ENCODE results near the gene CXCL13.
"Not testable (repeated sequence)": the region's sequence is repeated elsewhere in the genome, so short reads cannot be mapped to it uniquely, and the experiment has no call there.

CXCL13 gene, protein sequence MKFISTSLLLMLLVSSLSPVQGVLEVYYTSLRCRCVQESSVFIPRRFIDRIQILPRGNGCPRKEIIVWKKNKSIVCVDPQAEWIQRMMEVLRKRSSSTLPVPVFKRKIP

DNA sequence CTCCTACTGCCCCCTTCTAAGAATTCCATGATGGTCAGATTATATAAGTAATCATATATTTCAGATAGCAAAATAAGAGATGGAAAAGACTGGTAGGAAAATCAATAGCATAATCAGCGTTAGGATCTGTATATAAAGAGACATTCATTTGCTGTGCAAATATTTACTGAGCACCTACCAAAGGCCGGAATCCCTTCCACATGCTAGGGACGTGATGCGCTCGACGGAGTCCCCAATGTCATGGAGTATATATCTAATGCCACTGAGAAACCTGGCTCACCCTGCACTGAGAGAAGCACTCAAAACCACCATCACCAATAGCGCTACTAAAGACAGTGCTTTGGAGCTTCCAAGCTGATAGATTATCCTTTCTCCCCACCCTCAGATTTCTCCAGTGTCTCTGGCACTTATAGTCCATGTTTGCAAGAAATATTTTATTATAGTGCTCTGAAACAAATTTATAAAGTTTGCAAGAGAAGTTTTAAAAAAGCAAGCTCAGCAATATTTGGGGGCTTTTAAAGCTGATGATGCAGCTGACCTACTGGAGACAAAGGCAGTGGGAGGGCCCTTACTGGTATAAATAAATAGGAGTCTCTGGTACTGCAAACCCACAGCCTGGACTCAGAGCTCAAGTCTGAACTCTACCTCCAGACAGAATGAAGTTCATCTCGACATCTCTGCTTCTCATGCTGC lies at the start of gene CXCL13:
TSS of gene CXCL13 (plus strand) at position 611 of the 693 bp plus-strand sequence. CDS start at position 657, 46 bp downstream.
- DNase-seq (ENCODE audit: low spot score), result no peak

DNA sequence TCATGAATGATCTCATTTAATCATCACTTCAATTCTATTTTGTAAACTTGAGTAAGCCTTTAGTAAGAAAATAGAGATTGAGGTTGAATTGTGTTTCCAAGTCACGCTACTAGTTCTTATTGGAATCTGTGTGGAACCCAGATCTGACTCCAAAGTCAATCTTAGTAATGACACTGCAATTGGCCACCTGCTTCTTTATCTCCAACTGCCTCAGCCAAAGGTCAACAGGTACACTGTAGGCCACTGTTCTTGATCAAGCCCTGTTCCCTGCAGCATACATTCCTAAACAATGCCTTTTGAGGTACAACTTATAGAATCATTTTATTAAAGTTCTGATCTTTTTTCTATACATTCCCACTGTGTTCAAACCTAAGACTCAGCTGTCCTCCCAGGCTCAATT lies 45.5 kb upstream of the CXCL13 start:
- DNase-seq (ENCODE audit: low spot score), result no peak

GRCh38 chr4:77561720-77562119 lies 43.9 kb upstream of the CXCL13 start:
- not testable (repeated sequence) for DNase-seq (ENCODE audit: low spot score)

DNA sequence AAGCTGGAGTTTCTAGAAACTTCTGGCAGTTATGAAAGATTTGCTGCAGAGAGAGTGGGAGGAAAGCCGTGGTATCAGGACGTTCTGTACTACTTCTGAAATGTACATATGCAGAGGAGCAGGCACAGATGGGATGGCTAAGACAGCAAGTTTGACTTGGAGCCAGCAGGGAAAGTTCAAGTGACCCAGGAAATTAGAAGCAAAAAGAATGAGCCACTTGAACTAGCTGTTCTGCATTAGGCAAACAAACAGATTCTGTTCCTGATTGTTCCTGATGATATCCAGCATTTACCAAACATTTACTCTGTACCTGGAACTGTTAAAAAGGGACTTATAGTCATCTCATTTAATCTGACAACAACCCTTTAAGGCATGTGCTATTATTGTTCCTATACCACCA lies 41.4 kb upstream of the CXCL13 start:
- DNase-seq (ENCODE audit: low spot score), result no peak

GRCh38 chr4:77566148-77566547 lies 39.5 kb upstream of the CXCL13 start:
- no peak for DNase-seq (ENCODE audit: low spot score)

DNA sequence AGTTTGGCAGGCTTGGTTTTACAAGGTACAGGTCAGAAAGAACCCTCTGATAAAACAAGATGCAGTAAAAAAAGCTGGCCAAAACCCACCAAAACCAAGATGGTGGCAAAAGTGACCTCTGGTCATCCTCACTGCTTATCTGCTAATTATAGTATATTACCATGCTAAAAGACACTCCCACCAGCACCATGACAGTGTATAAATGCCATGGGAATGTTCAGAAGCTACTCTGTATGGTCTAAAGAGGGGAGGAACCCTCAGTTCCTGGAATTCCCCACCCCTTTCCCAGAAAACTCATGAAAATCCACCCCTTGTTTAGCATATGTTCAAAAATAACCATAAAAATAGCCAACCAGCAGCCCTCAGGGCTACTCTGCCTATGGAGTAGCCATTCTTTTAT lies 38.1 kb upstream of the CXCL13 start:
- DNase-seq (ENCODE audit: low spot score), result no peak

DNA sequence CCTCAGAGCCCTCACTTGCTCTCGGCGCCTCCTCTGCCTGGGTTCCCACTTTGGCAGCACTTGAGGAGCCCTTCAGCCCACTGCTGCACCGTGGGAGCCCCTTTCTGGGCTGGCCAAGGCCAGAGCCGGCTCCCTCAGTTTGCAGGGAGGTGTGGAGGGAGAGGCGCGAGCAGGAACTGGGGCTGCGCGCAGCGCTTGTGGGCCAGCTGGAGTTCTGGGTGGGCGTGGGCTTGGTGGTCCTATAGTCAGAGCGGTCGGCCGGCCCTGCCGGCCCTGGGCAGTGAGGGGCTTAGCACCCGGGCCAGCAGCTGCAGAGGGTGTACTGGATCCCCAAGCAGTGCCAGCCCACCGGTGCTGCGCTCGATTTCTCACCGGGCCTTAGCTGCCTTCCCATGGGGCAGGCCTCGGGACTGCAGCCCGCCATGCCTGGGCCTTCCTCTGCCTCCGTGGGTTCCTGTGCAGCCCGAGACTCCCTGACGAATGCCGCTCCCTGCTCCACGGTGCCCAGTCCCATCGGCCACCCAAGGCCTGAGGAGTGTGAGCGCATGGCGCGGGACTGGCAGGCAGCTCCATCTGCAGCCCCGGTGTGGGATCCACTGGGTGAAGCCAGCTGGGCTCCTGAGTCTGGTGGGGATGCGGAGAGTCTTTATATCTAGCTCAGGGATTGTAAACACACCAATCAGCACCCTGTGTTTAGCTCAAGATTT lies 35.0 kb upstream of the CXCL13 start:
- not testable (repeated sequence) for DNase-seq (ENCODE audit: low spot score)

DNA sequence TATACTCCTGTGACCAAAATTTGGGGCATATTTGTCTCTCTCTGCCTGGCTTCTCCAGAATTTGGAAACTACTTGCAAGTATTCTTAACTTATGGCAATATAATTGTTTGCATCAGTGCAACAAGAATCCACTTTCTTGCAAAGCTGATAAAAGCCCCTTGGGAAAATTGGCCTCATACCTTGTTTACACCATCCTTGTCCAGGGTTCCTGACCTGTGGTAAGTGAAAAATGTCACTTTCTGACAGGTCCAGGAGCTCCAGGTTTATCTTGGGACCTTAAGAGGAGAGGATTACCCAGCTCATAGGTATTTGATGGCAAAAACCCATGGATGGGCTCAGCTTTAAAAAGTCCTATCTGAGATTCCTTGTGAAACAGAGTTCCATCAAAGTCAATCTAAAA lies 29.3 kb upstream of the CXCL13 start:
- no peak for DNase-seq (ENCODE audit: low spot score)

- DNase-seq (ENCODE audit: low spot score), result no peak
These were observed 27.5 kb upstream of the CXCL13 start for GRCh38 chr4:77578145-77578544.

- DNase-seq (ENCODE audit: low spot score), result peak; percentile 87
These were observed 26.1 kb upstream of the CXCL13 start for GRCh38 chr4:77579406-77580076.

- peak; percentile 86 for DNase-seq (ENCODE audit: low spot score)
These were observed 23.9 kb upstream of the CXCL13 start for GRCh38 chr4:77581724-77582123.

- DNase-seq (ENCODE audit: low spot score), result peak; percentile 54
These were observed 23.5 kb upstream of the CXCL13 start for GRCh38 chr4:77582156-77582555.

DNA sequence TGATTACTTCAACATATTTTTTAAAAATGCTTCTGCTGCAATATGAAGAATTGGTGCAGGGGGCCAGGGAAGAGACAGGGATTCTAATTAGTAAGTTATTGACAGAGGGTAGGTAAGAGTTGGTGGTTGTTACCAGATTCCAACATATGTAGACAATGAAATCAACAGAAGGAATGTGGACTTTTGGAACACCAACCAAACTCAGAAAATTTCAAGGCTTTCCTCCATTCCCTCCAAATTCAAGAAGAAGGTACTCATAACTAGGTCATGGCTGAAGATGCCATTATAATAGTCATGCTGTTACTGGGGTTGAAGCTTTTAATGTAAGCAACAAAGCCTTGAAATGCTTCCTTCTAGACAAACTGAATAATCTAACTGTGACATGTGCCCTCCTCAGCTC lies 22.9 kb upstream of the CXCL13 start:
- no peak for DNase-seq (ENCODE audit: low spot score)

DNA sequence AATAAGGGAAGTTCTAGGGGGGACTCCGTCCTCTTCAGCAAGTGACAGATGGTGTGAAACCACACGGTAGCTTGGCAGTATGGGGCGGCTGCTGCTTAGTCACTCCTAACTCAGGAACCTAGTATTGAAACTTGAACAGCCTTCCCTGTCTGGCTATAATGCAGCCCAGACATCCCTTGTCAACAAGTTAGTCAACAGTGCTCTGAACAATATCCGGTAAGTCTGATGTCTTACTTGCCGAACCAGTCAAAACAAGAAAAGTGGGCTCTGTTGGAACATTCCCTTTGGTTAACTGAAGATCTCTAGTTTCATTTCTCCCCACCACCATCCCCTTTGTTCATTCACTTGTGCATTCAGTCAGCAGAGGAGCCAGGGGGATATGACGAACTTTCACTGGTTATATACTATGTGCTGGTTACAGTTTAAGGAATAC lies 18.7 kb upstream of the CXCL13 start:
- DNase-seq (ENCODE audit: low spot score), result no peak

DNA sequence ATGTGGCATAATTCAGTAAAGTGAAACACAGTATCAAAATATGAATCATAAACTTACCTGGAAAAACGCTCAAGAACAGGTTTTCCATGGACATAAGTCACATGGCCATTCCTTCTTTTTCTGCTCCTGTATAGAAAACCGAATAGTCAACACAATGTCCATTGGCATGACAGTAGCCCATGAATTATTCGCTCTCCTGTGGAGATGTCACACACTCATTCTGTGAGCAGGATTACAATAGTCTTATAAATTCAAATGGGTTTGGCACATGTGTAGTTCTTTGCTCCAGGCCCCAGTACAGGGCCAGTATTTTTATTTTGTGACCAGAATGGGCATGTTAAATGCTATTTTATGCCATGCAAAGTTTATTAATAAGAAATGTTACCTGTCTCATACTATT lies 15.1 kb upstream of the CXCL13 start:
- DNase-seq (ENCODE audit: low spot score), result no peak

DNA sequence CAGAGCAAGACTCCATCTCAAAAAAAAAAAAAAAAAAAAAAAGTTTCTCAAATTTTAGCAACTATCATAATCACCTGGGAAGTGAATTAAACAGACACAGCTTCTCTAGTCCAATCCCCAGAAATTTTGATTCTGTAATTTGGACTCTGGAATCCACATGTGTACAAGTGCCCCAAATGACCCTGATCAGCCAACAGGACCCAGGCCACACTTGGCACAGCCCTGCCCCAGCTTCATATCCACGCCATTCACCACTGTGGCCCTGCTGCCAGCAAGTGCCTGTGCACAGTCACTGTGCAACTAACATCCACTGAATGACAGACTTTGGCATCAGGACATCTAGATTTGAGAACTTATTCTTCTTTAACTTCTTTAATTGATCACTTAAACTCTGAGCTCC lies 14.1 kb upstream of the CXCL13 start:
- DNase-seq (ENCODE audit: low spot score), result no peak

DNA sequence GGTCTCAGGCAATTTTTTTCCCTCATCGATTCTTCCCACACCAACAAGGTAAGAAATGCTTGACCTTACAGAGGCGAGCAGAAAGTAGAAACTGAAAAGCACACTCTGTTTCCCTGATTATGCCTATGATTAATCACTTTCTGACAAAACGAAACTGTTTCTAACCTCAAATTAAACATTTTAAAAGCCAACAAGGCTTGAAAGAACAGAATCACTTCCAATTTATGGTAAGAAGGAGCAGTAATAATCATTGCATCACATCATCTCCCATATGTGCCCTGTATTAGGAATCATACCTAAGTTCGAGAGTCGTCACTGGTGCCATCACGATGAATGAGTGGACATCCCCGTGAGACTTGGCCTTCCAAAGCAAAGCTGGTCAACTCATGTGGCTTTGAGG lies 12.5 kb upstream of the CXCL13 start:
- DNase-seq (ENCODE audit: low spot score), result no peak

GRCh38 chr4:77593993-77594392 lies 11.6 kb upstream of the CXCL13 start:
- no peak for DNase-seq (ENCODE audit: low spot score)

DNA sequence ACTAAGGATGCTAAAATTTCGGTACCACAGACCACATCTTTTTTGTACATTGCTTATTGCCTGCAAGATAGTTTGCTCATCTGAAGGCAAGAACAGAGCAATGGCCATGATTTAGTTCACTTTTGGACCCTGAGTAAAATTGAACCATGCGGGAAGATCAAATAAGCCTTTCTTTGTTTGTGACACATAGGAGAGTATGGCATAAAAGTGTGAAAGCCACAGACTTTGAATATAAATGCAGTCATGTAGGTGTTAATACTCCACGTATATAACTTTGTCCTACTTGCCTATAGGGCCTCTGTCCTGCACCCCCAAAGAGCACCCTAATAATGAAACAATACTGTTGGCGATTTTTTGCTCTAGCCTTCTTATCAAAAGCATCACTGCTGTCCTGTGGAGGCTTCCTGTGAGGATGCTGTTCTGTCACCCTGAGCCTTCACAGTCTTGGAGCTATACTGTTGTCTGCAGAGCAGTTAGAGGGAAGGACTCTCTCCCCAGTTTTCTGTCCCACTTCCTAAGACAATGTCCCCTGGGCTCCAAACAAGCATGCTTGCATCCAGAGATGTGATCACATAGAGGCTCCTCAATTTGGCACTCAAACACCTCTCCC lies 10.2 kb upstream of the CXCL13 start:
- no peak for DNase-seq (ENCODE audit: low spot score)

- peak; percentile 50 for DNase-seq (ENCODE audit: low spot score)
These were observed 6.2 kb upstream of the CXCL13 start for GRCh38 chr4:77599378-77599777.

DNA sequence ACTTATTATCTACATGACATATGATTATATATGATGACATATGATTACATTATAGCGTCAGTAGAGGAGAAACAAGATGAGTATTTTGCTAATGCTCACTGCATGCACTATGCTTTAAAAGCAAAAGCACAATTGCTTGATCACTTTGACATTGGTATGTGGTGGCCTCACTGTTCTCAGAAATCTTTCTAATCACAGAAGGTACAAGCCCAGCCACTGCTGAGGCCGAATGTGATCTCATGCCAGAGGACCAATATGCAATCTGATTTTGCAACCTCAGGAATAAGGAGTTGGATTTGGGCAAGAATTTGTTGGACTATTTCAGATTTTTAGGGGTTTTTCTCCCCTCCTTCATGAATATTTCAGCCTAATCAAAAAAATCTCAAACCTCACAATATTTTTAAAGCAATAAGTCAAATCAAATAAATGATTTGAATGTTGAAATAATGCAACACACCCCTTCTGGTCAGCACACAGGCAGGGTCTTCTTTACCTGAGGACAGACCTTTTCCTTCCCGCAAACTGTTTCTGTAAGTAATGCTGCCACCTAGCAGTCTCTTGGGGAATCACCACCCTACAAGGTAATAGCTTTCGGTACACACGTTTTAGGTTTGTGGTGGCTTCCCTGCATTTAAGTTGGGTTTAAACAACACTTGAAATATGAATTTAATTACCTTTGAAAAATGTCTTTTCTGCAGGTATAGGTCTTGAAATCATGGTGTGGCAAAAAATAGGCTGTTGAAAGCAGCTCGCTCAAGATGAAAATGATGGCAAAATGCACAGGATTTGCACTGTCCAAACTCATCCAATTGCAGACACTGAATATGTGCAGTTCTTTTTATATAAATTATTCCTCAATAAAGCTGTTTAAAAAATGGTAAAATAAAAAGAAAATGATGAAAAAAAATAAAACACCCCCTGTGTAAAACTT lies 4.8 kb upstream of the CXCL13 start:
- peak; percentile 81 for DNase-seq (ENCODE audit: low spot score)
